Cortex of kidney (tissue), 1 donor: Measurements from ENCODE around the gene SYT15.
"Not testable (repeated sequence)": the region's sequence is repeated elsewhere in the genome, so short reads cannot be mapped to it uniquely, and the experiment has no call there.

Experiments used
- DNase-seq: peaks from one replicate; lab custom pipeline; 2025; lab: John Stamatoyannopoulos, UW

SYT15 gene

DNA sequence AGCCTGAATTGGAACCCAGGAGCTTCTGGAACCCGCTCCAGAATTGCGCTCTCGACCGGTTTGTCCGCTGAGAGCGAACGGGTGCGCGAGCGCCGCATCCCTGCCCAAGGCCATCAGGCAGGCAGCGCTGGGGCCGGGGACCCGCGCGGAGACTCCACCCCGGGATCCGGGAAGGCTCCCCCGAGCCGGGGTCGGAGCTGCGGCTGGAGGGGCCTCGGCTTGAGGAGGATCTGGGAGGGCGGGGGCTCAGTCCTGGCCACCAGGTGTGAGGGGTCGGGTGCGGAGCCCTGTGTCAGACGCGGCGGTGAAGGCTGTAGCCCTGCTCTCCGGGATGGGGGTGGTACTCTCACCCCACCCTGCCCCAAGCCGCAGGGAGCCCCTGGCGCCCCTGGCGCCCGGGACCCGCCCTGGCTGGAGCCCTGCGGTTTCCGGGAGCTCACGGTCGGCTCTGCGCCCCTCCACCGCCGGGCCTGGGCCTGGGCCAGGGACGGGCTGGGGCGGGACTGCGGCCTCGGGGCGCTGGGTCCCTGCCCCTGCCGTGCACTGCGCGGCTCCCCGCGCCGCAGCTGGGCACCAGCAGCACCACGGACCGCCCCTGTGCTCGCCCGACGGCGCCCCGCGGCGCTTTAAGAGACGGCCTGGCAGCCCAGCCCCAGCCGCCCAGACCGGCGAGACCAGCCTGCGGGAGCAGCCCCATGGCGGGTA is at the start of gene SYT15:
TSS of gene SYT15 (plus strand) at position 655 of the 705 bp plus-strand sequence. CDS start at position 696, 41 bp downstream.
- not testable (repeated sequence) for DNase-seq

DNA sequence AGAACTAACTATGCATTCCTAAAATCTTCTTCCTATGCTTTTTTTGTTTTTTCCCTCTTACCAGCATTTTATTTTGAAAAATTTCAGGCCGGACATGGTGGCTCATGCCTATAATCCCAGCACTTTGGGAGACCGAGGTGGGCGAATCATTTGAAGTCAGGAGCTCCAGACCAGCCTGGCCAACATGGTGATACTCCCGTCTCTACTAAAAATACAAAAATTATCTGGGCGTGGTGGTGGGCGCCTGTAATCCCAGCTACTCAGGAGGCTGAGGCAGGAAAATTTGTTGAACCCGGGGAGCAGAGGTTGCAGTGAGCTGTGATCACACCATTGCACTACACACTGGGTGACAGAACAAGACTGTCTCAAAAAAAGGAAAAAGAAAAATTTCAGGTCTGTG is 49.2 kb upstream of the SYT15 start:
- DNase-seq = not testable (repeated sequence)

DNA sequence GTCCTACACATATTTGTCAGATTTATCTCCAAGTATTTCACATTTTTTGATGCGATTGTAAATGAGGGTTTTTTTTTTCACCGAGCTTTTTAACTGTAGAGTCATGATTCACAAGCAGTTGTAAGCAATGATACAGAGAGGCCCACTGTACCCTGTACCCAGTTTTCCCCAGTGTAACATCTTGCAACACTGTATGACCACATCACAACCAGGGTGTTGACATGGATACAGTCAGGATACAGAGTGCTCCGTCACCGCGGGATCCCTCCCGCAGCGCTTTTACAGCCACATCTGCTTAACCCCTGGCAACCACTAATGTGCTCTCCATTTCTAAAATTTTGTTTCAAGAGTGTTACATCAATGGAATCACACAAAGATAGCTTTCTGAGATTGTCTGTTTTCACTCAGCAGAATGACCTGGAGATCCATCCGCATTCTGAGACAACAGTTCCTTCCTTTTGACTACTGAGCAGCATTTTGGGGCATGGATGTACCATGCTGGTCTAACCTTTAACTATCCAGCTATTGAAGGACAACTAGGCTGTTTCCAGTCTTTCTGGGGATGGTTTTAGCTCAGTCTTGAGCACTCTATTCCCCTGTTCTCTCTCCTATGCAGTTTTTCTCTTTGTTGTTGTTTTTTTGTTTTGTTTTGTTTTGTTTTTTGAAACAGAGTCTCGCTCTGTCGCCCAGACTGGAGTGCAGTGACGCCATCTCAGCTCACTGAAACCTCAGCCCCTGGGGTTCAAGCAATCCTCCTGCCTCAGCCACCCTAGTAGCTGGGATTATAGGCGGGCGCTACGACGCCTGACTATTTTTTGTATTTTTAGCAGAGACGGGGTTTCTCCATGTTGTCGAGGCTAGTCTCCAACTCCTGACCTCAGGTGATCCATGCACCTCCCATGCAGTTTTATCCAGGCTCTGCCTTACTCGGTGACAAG is 48.4 kb upstream of the SYT15 start:
- DNase-seq = no peak

DNA sequence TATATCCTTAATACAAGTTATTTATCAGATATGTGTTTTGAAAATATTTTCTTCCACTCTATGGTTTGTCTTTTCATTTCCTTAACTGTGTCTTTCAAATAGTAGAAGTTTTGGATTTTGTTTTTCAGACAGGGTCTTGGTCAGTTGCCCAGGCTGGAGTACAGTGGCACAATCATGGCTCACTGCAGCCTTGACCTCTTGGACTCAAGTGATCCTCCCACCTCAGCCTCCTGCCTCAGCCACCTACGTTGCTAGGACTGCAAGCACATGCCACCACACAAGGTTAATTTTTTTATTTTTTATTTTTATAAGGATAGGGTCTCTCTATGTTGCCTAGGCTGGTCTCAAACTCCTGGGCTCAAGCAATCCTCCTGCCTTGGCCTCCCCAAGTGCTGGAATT is 46.7 kb upstream of the SYT15 start:
- not testable (repeated sequence) for DNase-seq

DNA sequence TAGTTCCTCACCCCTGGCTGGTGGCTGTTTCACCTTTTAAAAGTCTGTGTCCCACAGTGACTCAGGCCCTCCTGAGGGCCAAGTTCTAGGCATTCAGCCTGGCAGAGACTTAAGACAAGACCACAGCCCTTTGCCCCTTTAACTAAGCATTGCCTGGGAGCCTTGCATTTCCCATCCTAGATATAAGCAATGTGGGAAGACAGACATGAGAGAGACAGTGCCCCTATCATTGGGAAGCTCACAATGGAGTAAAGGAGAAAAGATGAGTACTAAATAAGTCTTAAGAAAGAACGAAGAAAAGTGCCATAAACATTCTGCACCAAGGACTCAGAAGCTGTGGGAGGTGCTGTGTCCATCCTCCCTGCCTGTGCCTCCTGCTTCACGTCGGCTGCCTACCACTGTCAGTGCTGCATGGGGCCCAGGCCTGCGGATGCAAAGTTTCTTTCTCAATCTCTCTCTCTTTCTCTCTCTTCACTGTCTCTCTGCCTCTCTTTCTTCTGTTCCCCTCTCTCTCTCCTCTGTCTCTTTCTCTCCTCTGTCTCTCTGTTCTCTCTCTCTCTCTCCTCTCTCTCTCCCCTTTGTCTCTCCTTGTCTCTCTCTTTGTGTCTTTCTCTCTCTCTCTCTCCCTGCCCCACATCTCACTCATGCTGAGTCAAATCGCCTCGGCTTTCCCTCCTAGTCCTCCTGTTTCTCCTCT is 44.0 kb upstream of the SYT15 start:
- no peak for DNase-seq

DNA sequence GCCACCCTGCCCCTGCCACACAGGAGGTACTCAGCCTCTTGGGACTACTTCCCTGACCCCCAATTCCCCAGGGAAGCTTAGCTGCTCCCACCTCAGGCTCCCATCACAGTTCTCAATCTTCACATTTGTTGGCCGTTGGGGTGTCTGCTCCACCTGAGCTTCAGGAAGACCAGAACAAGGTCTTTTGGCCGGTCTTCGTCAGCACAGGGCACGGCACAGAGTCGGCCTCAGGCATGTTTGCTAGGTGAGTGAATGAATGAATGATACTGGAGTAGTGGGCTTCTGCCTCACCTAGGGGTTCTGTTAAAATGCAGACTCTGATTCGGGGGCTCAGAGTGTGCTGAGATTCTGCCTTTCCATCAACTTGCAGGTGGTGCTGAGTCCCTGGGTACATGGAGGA is 42.8 kb upstream of the SYT15 start:
- no peak for DNase-seq

DNA sequence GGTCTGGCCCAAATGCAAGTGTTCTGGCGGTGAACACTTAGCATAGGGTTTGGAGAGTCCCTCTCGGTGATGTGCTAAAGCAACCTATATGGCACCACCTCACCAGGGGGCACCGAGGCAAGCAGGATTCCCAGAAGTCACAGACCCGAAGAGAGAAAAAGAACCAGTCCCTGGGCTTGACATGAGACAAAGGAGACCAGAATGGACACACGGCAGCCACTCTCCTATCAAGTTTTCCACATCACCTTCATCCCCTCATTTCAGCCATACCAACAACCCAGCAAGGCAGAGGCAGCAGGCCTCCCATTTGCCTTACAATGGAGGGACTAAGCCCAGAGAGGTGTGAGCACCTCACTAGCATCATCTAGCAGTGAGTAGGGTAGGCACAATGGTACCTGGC is 42.1 kb upstream of the SYT15 start:
- DNase-seq = no peak

DNA sequence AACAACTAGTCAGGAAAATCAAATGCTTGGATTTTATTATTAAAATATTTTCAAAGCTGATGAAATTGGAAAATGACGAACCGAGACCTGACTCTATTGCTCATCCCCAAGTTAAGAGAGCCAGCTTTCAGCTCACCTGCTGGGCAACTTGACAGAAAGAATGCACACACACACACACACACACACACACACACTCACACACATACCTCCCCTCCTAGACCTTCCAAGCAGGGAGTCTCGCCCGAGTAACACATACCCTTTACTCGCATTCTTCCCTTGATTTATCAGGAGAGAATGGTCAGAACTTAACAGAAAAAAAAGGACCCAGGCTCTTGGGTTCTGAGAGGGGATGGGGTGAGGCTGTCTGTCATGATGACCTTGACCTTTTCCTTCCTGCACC is 41.6 kb upstream of the SYT15 start:
- DNase-seq = no peak

DNA sequence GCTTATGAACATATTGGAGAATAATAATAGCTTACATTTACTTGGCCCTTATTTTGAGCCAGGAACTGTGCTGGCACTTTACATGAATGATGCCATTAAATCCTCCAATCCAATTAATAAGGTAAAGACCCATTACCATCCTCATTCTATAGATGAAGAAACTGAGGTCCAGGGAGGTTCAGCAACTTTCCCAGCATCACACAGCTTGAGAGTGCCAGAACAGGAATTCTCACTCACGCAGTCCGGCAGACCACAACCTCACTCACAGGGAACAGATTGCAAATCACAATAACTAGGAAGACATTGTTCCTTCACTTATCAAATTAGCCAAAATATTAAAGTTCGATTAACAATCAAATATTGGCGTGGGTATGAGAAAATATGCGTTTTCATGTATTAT is 40.8 kb upstream of the SYT15 start:
- no peak for DNase-seq

DNA sequence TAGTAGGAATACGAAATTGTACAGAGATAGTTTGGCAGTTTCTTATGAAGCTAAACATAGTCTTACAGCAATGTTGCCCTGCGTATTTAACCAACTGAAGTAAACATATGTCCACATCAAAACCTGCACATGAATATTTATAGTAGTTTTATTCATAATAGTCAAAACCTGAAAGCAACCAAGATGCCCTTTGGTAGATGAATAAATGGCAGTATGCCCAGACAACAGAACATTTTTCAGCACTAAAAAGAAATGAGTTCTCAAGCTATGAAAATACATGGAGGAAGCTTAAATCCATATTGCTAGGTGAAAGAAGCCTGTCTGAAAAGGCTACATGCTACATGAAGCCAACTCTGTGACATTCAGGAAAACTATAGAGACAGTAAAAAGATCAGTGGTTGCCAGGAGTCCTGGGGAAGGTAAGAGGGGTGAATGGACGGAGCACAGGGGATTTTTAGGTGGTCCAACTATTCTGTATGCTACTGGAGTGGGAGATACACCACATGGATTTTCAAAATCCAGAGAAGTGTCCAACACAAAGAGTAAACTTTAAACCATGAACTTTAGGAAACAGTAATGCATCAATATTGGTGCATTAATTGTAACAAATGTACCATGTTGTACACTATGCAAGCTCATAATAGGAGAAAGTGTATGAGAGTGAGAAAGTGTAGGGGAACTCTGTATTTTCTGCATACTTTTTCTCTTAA is 40.1 kb upstream of the SYT15 start:
- DNase-seq = no peak

DNA sequence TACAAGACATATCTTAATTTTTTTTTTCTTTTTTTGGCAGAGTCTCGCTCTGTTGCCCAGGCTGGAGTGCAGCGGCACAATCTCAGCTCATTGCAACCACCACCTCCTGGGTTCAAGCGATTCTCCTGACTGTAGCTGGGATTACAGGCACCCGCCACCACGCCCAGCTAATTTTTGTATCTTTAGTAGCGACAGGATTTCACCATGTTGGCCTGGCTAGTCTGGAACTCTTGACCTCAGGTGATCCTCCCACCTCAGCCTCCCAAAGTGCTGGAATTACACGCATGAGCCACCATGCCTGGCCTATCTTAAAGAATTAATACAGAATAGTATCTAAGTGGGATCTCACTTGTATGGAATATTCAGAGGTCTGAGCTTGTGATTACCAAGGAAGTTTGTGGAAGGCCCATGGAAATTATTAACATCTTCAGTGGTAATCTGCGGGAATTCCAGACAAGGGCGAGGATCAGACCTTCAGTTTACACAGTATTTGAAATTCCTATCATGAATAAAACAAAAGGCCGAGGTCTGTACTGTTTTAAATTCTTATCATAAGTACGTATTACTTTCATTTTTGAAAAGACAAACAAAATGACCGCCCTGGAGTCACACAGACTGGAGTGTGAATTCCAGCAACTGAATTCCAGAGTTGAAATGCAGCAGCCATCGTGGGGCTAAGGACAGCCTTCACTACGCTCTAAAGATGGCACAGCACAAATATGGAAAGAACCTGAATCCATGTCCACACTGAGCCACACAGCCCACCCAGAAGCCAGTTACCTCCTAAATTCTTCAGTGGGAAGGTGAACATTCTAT is 39.1 kb upstream of the SYT15 start:
- no peak for DNase-seq

DNA sequence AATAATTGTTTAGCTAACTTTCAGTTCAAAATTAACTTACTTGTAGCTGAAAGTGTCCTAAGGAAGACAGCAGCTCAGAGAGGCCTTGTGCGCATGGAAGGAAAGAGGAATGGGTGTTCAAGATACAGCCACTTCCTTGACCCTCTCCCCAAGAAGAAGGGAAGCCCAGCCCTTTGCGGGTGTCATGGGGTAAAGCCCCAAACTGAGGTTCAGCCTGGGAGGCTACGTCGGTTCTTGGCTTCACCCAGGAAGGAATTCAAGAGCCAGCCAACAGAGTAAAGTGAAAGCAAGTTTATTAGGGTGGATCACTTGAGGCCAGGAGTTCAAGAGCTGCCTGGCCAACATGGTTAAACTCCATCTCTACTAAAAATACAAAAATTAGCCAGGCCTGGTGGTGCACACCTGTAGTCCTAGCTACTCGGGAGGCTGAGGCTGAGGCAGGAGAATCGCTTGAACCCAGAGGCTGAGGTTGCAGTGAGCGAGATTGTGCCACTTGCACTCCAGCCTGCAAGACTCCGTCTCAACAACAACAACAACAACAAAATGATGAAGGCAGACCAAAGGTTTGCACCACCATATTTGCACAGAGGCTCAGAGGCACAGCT is 38.4 kb upstream of the SYT15 start:
- no peak for DNase-seq

DNA sequence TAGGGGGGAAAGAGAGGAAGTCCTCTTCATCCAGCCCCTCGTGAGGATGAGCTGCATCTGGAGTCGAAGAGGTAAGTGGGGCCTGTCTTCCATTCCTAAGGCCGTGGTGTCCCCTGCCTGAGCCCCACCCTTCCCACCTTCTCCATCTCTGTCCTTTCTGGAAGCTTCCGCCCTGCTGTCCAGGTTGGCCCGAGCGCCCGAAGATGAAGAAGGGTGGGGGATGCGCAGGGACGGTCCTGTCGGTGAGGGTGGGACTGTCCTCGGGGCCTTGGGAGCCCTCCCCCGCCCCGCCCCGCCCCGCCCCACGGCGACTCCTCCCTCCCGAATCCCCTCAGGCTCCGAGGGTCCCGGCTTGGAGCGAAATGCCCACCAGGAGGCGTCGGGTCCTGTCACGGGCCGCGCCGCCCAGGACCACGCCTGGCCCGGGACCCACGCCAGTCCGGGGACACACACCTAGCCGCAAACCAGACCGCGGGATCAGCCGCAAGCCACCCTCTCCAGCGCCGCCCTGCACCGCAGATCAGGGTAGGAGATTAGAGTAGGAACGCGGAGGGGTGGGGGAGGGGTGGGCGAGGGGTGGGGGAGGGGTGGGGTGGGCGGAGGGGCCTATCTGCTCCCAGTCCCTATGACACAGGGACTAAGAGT is 37.8 kb upstream of the SYT15 start:
- no peak for DNase-seq

DNA sequence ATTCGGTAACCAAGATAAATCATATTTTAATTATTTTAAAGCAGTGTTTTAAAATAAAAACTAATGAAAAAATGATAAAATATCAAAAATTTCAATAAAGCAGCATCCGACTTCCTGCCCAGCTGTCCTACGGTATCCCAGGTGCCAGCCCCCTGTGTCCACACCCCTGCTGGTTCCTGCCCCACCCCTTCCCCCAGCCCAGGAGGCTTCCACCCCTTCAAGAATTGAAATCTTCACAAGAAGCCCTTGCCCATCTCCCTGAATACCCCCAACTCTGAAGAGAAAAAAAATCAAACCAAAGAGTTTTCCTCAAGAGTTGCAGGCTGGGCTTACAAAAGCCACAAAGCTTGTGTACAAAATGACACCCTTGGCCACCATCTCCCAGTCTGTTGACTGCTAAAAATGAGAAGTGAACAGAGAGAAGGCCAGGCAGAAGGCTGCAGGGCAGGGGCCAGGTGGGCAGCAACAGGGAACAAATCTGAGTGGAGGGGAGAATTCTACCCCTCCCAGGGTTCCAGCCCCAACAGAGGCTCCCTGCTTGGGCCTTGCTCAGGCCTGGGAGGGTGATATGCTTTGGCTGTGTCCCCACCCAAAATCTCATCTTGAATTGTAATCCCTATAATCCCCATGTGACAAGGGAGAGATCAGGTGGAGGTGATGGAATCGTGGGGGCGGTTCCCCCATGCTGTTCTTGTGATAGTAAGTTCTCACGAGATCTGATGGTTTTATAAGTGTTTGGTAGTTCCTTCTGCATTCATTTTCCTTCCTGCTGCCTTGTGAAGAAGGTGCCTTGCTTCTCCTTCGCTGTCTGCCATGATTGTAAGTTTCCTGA is 37.0 kb upstream of the SYT15 start:
- no peak for DNase-seq

DNA sequence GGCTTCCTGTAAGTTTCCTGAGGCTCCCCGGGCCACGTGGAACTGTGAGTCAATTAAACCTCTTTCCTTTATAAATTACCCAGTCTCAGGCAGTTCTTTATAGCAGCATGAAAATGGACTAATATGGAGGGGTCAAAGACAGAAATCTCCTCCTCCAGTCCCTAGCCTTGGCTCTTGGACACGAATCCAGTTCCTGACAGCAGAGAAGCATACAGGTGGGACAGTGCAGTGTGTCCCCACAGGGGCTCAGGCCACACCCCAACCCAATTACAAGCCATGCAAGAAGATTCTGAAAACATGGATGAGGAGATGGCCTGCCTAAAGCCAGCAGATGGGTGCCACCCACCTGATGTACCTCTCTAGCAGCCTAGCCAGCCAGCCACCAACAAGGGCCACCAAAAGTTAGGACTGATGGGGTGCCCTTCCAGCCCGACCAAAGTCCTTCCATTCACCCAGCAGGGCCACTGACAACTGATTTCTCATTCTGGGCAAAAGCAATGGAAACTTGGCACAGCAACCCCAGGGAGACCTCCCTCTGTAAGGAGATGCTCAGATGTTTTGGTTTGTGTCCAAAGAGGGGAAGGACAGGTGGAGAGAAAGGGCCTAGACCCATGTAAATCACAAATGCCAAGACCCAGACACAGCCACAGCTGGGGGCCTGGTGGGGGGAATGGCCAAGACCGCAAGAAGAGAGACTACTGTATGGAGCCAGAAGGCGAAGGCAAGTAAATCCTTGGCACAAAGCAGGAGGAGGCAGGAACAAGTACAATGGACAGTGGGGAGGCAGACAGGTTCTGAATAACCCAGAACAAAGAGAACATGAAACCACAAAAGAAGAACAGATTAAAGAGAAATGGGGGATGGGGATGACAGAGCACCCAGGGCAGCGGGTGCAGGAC is 36.1 kb upstream of the SYT15 start:
- DNase-seq = no peak

DNA sequence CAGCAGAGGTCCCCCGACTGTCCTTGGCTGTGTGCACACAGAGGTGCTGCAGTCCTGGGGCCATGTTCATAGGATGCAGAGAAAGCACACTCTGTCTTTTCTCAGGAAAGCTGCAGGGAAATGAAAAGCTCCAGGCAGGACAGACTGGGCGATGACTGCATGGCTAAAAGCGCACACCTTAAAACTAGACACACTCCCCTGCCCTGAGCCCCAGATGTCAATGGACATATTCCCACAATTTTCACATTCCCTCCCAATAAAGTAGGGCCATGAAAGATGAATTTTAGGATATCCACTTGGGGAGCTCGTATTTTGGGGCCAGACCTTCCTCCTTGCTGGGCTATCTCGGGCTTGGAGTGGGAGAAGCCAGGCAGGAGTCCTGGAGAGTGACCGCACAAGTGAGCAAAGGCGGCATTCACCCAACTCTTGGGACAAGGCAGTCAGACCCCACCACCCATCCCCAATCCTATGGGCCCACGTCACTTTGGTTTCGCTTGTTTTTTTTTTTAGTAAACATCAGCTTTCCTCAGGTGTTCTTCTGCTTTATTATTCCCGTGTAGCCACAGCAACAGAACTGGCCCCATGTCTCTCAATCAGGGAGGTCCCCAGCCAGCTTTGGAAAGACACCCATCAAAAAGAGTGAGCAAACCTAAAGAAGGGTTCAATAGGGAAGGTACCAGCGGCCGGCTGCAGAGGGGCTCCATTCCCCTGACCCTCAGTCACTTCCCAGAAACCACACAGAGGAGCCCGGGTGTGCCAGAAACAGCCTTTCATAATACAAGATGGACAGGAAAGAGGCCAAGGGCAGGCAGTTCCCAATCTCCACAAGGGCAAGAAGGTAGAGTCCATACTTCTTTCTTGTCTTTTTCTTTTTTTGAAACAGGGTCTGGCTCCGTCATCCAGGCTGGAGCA is 35.2 kb upstream of the SYT15 start:
- DNase-seq = no peak
